ENCODE results near the gene OR6A2. TPM values are rescaled to one million over a fixed set of nuclear protein-coding genes. Genes with fewer than 3 reads are reported as not detected.

OR6A2 gene
- total RNA-seq, 2 donors from 2014 or later: 0.35 TPM; not detected in 1

- no peak for ATAC-seq (ENCODE audit: insufficient number of reproducible peaks, low FRiP score, low read depth)
- Histone ChIP-seq H3K27ac (peak within 1 kb of the TSS in 1 of 2 donors; percentile 30), H3K4me1 (ENCODE audit: control insufficient read depth in 1 of 2, low read depth in 2 of 2) (no peaks in the 10 kb centered on the region), H3K9me3 (no peaks in the 10 kb centered on the region), H3K36me3 (no peaks in the 10 kb centered on the region), H3K27me3 (replicated peaks; ENCODE audit: insufficient read depth) (no peaks in the 10 kb centered on the region), H3K4me3 (no peak within 1 kb of the TSS)
- DNase-seq (ENCODE audit: low spot score): no peak
- TF ChIP-seq CTCF (IDR thresholded peaks at IDR 0.05): no peak
Measured at GRCh38 chr11:6771926-6772893, 27.3 kb downstream of the OR6A2 start, which contains the start of gene OR2AG2. Gene OR2AG2 (minus strand): TSS chr11:6771976. CDS start chr11:6768957, 3,019 bp downstream.

GRCh38 chr11:6757373-6757967, 42.0 kb downstream of the OR6A2 start:
- H3K27me3 ChIP-seq (replicated peaks; ENCODE audit: insufficient read depth): no peaks in the 10 kb centered on the region
- H3K4me1 ChIP-seq (ENCODE audit: control insufficient read depth in 1 of 2, low read depth in 2 of 2): no peaks in the 10 kb centered on the region
- H3K27ac ChIP-seq: no peak overlapping the region
- H3K4me3 ChIP-seq: no peak overlapping the region
- peak; percentile 29 for TF ChIP-seq CTCF (IDR thresholded peaks at IDR 0.05)
- H3K9me3 ChIP-seq: no peaks in the 10 kb centered on the region
- no peaks in the 10 kb centered on the region for H3K36me3 ChIP-seq
- DNase-seq (ENCODE audit: low spot score): no peak
- no peak for ATAC-seq (ENCODE audit: insufficient number of reproducible peaks, low FRiP score, low read depth)

- Histone ChIP-seq H3K4me1 (ENCODE audit: control insufficient read depth in 1 of 2, low read depth in 2 of 2) (no peaks in the 10 kb centered on the region), H3K27me3 (replicated peaks; ENCODE audit: insufficient read depth) (no peaks in the 10 kb centered on the region), H3K9me3 (no peaks in the 10 kb centered on the region), H3K27ac (no peak overlapping the region), H3K36me3 (no peaks in the 10 kb centered on the region), H3K4me3 (no peak overlapping the region)
- no peak for TF ChIP-seq CTCF (IDR thresholded peaks at IDR 0.05)
- ATAC-seq (ENCODE audit: insufficient number of reproducible peaks, low FRiP score, low read depth) (no peak), DNase-seq (ENCODE audit: low spot score) (no peak)
Measured at GRCh38 chr11:6755953-6756347, 43.5 kb downstream of the OR6A2 start.

GRCh38 chr11:6755303-6755952, 44.1 kb downstream of the OR6A2 start:
- DNase-seq (ENCODE audit: low spot score) (no peak), ATAC-seq (ENCODE audit: insufficient number of reproducible peaks, low FRiP score, low read depth) (no peak)
- Histone ChIP-seq H3K27me3 (replicated peaks; ENCODE audit: insufficient read depth) (no peaks in the 10 kb centered on the region), H3K27ac (no peak overlapping the region), H3K4me1 (ENCODE audit: control insufficient read depth in 1 of 2, low read depth in 2 of 2) (no peaks in the 10 kb centered on the region), H3K4me3 (no peak overlapping the region), H3K36me3 (no peaks in the 10 kb centered on the region), H3K9me3 (no peaks in the 10 kb centered on the region)
- TF ChIP-seq CTCF (IDR thresholded peaks at IDR 0.05): peak; percentile 69

Measured in thoracic aorta (tissue), 2 donors.